ENCODE data around the gene ARHGEF4. TPM values are rescaled to one million over a fixed set of nuclear protein-coding genes. Genes with fewer than 3 reads are reported as not detected.
"Not testable (repeated sequence)": the region's sequence is repeated elsewhere in the genome, so short reads cannot be mapped to it uniquely, and the experiment has no call there.

The ARHGEF4 gene
- polyA plus RNA-seq, 1 donor = 7.4 TPM

DNA sequence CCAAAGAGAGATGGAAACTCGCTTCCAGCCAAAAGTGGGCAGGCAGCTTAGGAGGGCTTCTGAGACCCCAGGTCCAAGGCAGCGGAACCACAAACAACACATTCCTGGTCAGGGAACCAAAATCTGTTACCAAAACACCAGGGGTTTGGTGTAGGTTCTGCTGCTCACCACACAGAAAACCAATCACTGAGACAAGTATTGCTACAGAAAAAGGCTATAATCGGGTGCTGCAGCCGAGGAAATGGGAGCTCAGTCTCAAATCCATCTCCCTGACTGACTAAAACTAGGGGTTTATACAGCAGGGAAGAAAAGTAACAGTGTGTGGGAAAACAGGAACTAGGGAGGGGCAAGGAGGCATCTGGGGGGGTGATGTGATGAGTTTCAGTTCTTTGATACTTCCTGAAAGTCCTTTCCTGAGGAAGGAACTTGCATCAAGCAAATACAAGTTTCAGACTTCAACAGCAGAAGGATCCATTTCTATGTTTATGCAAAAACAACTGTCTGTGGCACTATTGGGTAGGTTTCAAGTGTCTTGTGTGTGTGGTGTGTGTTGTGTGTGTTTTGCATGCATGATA is 148.6 kb downstream of the ARHGEF4 start:
- no peak for DNase-seq

DNA sequence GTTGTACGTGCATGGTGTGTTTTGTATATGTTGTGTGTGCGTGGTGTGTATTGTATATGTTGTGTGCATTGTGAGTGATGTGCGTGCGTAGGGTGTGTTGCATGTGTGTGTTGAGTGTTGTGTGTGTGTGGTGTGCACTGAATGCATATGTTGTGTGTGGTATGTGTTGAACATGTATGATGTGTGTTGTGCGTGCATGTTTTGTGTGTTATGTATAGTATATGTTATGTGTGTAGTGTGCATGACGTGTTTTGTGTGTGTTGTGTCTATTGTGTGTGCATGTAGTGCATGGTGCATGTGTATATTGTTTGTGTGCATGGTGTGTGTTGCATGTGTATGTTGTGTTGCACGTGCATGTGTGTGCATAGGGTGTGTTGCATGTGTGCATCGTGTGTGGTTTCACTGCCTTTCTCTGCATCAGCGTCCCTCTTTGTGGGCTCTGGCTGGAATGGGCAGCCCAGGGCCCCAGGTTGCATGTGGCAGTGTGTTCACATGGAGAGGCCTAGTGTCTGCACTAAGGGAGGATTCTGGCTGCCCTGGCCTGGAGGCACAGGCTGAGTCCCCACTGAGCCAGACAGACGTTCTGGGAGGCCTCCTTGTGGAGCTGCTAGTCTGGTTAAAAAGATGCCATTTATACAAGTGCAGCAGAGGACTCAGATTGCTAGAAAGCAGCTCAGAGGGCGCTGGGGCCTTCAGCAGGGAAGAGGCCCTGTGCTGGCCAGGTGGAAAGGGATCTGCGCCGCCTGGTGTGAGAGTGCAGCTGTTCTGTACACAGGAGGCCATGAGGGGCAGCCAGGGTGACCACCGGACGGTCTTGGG is 149.3 kb downstream of the ARHGEF4 start:
- no peak for DNase-seq

DNA sequence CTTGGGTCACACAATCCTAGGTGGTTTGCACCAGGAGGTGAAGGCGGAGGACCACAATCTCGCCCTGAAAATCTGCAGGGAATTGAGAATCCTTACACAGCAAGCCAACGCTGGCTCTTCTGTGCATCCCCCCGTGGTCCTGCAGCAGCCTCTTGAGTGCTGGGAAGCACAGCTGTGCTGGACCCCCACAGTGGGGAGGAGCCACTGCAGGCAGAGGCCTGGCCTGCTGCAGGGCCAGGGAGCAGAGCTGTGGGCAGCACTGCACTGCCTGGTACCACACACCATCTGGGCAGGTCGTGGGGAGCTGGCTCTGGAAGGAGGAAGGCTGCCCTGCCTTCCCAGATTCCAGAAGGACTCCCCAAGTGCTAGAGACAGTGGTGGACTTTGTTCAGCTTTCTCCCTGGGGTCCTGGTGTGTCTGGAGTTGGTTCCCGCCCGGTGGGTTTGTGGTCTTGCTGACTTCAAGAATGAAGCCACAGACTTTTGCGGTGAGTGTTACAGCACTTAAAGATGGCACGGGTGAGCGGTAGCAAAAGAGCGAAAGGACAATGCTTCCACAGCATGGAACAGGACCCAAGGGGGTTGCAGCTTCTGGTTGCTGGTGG is 150.3 kb downstream of the ARHGEF4 start:
- DNase-seq = no peak

DNA sequence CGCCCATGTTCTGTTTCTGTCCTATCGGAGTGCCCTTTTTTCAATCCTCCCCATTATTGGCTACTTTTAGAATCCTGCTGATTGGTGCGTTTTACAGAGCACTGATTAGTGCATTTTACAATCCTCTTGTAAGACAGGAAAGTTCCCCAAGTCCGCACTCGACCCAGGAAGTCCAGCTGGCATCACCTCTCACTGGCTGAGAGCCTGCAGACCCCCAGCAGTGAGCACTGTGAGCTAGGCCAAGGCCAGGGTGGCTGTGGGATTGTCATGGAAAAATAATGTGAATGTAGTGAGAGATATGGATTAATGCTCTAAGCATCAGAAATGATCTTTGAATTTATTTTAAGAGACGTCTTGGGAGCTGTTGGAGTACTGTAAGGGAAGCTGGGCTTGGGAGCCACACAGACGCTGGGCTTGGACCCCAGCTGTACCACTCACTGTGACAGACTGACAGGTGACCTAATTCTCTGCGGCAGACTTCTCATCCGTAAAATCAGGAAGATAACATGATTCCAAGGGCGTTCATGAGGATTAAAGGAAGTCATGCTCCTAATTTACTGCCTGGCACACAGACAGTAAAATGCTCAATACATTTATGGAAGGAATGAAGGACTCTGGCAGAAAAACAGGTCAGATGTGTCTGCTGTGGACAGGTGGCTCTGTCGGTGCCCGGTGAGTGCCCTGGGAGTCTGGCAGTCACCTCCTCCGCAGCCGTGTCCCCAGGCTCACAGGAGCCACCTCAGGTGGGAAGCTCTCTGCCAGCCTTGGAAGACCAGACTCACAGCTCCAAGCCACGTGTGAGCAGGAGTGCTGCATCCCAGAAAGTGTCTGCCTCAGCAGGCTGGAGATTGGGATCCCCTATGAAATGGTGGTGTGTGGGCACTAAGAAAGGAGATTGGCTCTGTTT is 151.1 kb downstream of the ARHGEF4 start:
- no peak for DNase-seq

DNA sequence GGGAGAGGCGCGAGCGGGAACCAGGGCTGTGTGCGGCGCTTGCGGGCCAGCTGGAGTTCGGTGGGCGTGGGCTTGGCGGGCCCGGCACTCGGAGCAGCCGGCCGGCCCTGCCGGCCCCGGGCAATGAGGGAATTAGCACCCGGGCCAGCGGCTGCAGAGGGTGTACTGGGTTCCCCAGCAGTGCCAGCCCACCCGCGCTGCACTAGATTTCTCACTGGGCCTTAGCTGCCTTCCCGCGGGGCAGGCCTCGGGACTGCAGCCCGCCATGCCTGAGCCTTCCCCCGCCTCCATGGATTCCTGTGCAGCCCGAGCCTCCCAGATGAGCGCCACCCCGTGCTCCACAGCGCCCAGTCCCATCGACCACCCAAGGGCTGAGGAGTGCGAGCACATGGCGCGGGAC is 154.7 kb downstream of the ARHGEF4 start:
- not testable (repeated sequence) for DNase-seq

DNA sequence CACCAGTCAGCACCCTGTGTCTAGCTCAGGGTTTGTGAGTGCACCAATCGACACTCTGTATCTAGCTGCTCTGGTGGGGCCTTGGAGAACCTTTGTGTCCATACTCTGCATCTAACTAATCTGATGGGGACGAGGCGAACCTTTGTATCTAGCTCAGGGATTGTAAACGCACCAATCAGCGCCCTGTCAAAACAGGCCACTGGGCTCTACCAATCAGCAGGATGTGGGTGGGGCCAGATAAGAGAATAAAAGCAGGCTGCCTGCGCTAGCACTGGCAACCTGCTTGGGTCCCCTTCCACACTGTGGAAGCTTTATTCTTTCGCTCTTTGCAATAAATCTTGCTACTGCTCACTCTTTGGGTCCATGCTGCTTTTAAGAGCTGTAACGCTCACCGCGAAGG is 155.3 kb downstream of the ARHGEF4 start:
- DNase-seq = not testable (repeated sequence)

DNA sequence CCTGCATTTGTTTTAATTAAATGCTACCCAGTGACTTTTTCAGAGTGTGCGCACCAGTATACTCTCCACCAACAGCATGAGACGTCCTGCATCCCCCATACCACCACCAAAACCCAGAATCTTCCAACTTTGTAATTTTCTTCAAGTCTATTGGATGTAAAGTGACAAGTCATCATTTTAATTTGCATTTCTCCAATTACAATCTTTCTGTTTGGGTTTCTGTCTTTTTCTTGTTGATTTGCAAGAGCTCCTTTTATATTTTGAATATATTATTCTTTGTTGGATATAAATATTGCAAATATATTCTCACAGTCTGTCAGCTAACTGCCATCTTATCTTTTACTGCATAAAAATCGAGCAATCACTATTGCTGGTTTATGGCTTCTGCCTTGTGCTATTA is 160.0 kb downstream of the ARHGEF4 start:
- no peak for DNase-seq

DNA sequence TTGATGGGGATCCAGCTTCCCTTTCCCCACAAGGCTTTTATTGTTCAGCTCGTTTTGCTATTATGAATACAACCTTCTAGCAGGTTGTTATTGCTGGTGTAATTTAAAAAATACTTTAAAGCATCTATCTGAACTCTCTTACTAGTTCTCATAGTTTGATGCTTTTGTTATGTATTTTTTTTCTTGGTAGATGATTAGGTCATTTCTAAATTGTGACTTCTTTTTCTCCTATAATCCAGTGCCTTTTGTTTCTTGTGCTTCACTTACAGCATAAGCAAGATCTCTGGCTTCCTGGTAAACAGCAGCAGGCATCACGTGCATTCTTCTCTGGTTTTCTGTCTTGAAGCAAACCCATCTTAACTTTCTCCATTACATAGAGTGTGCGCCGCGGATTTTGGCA is 160.5 kb downstream of the ARHGEF4 start:
- no peak for DNase-seq

DNA sequence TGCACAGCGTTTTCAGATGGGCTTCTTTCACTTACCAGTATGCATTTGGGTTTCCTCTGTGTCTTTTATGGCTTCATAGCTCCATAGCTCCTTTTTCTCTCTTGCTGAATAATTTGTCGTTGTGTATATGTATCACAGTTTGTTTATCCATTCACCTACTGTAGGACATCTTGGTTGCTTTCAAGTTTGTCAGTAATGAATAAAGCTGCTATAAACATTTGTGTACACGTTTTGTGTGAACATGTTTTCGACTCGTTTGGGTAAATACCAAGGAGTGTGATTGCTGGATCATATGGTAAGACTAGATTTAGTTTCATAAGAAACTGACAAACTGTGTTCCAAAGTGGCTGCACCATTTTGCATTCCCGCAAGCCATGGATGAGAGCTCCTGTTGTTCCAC is 161.8 kb downstream of the ARHGEF4 start:
- DNase-seq = no peak

DNA sequence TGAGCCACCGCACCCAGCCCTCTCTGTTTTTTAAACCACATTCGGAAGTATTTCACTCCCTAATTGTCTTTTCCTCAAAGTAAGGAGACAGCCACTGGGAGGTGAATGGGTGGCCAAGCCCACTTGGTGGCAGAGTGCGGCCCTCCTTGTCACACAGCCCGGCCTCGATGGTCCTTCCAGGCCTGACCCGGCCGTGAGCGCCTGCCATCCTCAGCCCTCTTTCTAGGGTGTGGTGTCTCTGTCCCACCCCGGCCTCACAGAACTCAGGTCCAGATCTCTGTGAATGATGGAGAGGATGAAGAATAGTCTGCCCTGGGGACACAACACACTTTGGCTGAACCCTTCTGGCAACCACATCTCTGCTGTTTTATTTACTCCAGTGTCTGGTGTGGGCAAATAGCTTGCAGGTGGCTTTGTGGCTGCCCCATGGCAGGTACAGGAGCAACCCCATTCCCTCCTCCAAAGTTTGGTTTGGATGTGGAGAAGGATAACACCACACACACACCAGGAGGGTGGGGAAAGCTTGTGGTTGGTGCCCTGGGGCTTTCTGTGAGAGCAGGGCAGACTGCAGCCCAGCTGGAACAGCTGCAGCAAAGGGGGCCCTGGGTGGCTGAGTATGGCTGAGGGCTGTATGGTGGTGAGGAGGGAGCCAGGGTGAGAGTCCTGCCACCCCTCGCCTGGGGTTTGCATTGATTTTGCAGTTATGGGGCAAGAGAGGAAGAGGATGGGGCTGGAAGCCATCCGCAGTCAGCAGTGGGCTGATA is 167.9 kb downstream of the ARHGEF4 start:
- DNase-seq = no peak

DNA sequence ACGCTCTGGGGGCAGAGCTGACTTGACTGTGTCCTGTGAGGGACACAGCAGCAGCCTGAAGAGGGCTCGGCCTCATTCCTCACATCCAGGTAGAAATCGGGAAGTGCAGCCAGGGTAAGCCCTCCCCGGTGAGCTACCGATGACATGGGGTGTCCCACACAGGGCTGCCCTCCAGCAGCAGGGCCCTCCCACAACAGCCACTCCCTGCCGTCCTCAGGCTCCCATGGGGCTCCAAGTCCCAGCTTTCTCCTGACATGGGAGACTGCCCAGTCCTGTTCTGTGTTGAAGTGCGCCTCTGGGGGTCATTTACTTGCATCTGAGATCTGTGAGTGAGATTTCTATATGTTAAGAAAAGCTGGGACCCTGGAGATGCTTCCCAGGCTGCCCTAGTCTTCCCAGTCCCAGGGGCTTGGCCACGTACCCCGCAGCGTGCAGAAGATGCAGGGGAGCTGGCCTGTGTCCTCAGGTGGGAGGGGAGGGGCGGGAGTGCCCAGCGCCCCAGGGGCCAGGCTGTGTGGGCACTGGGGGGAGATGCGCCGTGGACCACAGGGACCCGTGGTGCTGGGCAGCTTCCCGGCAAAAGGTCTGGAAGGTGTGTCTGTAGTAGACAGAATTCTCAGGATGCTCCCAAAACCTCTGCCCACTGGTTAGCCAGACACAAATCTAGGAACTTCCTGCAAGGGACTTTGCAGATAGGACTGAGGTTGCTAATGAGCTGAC is 168.7 kb downstream of the ARHGEF4 start:
- no peak for DNase-seq

DNA sequence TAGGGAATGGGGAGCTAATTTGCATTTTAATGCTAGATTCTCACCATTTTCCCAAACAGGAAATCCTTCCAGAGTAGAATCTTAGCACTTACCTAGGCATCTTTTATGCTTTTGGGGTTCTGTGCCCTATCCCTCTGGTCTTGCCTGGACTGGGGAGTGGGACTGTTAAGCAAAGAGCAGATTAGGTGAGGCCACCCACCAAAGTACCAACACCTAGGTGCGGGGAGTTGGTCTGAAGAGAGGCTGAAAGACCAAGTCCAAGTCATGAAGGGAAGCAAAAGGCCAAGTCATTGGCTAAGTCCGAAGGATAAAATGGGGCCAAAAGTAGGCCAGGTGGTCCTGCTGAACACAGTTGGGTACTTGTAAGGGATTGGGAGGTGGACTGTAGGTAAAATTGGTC is 169.8 kb downstream of the ARHGEF4 start:
- no peak for DNase-seq

DNA sequence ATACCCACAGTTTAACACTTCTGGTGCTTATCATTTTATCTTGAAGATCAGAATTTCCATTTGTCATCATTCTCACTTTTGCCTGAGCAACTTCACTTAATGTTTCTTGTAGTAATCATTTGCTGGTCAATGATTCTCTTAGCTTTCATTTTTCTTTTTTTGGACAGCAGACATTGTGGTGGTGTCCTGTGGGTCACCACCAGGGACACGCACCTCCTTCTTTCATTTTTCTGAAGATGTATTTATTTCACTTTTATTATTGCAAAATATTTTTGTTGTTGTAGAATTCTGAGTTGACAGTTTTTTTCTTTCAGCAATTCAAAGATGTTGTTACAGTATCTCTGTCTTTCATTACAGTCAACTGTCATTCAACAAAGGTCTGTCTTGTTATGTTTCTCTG is 172.3 kb downstream of the ARHGEF4 start:
- DNase-seq = no peak

DNA sequence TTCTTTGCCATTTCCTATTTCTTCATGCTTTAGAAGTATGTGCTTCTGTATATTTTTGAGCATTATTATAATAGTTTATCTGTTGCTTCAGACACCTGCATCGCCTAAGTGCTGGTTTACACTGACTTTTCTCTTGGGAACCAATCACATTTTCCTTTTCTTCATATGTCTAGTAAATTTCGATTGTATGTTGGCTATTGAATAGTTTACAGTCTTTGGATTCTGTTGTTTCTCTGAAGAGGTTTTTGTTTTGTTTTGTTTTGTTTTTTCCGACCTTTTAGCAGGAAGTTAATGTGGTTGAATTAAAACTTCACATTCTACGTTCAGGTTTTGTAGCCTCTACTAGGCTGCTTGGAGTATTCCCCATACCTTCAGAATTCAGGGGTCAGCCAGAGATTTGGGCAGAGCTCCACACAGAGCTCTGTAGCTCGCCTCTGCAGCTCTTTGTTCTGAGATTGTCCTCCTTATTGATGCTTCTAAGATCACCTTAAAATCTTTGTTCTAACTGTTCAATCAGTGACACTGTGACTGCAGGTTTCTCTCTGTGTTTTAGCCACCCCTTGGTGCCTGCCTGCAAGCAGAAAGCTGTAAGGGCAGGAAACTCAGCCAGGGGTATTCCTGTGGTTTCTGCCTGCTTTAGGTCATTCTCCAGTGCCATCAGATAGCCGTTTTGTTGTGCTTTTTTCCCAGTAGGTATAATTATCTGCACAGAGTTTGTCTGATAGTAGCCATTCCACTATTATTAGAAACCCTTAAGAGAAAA is 173.2 kb downstream of the ARHGEF4 start:
- no peak for DNase-seq

DNA sequence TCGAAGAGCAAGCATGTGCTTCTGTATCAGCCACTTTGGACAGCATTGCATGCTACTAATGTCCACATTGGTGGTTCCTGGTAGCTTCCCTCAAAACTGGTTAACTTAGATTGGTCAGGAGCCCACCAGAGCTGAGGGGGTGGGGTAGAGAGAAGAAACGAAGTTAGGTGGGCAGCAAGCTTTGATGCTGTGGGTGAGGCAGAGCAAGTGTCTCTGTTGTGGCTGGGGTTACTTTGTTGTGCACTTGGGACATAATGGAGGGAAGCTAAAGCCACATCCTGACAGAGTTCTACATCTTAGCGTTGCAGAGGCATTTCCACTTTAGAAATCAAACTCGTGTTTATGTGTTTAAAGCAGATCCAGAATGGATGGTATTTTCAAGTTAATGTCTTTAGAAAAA is 173.9 kb downstream of the ARHGEF4 start:
- DNase-seq = no peak

DNA sequence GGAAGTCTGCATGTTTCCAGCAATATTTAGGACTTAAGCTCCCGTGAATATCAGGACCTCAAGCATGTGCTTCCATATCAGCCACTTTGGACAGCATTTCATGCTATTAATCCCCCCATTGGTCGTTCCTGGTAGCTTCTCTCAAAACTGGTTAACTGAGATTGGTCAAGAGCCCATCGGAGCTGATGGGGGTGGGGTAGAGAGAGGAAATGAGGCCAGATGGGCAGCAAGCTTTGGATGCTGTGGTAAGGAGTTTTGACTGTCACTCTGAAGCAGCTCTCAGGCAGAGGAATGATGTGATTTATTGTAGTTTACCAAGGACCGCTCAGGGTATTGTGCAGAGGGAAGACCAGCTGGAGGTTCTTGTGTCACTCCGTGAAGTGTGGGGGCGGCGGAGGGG is 174.8 kb downstream of the ARHGEF4 start:
- no peak for DNase-seq

DNA sequence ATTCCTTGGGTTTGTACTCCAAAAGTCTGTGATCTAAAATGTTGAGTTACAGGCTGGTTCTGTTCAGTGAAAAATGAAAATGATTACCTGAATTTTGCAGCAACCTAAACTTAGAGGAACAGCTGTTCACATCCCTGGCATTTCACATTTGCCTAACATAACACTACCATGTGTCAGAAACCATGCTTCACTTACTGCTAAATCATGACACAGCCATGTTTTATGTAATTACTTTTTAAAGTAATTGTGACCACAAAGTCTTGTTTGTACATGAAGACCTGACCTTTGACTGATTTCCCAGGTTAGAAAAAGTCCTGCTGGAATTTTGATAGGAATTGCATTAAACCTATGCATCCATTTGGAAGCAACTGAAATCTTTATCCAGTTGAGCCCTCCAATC is 177.4 kb downstream of the ARHGEF4 start:
- no peak for DNase-seq

DNA sequence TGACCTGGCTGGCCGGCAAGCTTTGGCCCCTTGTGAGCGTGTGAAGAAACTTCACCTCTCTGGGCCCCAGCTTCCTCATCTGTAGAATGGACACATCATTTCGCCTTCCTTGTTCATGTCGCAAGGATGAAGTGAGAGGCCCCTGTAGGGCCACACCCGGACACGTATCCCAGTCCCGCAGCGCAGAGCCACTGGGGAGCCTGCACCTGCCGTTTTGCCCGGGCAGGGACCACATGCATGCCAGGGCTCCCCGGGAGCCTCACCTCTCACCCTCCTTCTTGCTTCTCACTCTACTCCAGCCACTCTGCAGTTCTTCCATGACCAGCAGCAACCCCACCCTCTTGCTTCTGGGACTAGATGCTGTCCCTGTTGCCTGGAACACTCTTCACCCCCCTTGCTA is 179.1 kb downstream of the ARHGEF4 start:
- DNase-seq = no peak

DNA sequence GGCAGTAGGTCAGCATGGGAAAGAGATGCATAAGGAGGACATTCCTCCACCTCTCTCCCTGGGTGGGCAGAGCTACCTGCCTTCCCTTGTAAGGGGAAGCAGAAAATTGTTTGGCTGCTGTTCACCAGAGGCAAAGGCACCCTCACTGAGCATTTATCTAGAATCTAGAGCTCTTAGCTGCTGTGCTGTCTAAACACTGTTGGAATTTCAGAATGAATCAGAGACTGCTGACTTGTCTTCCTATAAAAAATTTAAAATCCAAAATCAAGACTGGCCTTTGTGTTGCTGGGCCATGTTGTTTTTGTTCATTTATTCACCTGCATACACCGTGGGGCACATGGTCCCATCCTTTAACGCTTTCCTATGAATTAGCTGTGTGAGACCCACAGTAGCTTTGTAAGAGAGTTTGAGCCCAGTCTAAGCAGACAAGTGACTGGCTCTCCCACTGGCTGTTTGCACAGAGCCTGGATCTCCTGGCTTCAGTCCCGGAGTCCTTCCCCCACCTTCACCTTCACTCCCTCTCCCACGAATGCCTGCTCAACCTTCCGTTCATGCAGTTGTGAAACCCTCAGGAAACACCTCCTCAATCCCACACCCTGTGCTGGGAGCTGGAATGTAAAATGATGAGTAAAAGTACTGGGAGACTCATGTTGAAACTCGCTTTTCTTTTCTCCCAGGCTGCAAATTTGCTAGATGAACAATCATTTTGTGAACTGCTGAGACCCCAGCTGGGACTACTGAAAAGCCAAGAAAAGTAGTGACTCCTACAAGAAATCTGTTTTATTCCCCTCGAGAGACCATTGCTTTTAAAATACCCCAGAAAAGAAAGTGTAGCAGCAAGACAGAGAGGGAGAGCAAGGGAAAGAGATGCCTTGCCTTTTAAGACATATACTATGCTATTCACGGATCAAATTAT is 180.4 kb downstream of the ARHGEF4 start:
- no peak for DNase-seq

DNA sequence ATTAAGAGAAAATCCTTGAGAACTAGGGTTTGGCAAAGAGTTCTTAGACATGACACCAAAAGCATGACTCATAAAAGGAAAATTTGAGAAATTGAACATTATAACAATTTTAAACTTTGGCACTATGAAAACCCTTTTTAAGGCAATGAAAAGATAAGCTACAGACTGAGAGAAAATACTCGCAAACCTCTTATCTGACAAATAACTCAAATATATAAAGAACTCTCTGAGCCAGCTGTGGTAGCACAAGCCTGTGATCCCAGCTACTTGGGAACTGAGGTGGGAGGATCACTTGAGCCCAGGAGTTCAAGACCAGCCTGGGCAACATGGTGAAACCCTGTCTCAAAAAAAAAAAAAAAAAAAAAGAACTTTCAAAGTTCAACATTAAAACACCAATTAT is 186.0 kb downstream of the ARHGEF4 start:
- no peak for DNase-seq
